Measurements from ENCODE around the gene RECK.

RECK gene

DNA sequence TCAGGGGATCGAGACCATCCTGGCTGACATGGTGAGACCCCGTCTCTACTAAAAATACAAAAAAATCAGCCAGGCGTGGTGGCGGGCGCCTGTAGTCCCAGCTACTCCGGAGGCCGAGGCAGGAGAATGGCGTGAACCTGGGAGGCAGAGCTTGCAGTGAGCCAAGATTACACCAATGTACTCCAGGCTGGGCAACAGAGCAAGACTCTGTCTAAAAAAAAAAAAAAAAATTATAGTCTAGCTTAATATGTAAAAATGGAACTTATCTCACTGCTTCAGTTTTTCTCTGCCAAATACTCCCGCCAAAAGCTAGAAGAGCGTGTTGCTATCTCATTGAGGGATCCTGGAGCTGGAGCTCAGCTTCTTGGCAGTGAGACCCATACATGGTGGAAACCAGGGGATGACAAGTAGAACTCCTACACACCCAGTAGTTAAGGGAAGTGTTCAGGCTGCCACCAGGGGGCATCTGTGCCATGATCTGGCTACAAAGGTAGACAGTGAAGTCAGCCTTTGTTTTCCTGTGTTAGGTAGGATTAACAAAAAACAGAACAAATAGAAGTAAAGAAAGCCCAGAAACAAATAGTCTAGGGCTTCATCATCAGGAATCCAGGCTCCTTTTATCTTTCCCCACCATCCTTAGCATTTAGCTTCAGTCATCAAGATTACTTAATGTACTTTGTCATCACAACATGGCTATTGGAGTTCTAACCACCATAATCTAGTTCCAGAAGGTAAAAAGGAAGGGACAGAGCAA, 66.2 kb downstream of the RECK start:
- H3K27me3 ChIP-seq: no peaks in the 10 kb centered on the region
- no peaks in the 10 kb centered on the region for H3K36me3 ChIP-seq
- H3K9me3 ChIP-seq: no peaks in the 10 kb centered on the region
- peak overlapping the region; percentile 56 for H3K27ac ChIP-seq
- peak; percentile 81 for TF ChIP-seq CTCF (IDR thresholded peaks at IDR 0.05)
- H3K4me3 ChIP-seq (ENCODE audit: low read depth in 1 of 2, low read length in 1 of 2): no peak overlapping the region
- H3K4me1 ChIP-seq (ENCODE audit: control insufficient read depth in 1 of 2, insufficient read depth in 1 of 2, low read depth in 1 of 2, low read length in 1 of 2): peaks cover 5 to 9% of the 10 kb centered on the region in 2 experiments

GRCh38 chr9:36109071-36109470, 72.4 kb downstream of the RECK start:
- no peaks in the 10 kb centered on the region for H3K27me3 ChIP-seq

DNA sequence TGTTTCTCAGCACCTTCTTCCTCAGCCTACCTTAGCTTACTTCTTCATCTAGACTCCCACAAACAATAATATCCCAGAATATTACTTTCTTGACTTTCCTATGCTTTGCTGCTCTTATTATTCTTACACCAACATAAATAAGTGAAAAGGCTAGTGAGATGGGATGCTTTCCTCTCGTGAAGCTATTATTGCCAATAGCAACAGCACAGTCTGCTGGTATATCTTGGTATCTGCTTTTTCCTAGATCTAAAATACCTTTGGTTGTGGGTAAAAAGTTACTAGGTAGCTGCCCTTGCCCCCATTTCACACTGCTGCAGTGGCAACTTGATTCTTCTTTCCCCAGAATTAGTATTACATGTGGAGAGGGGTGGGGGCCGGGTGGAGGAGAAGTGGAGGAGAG, 73.7 kb downstream of the RECK start:
- Histone ChIP-seq H3K9me3 (no peaks in the 10 kb centered on the region), H3K4me1 (ENCODE audit: control insufficient read depth in 1 of 2, insufficient read depth in 1 of 2, low read depth in 1 of 2, low read length in 1 of 2) (no peaks in the 10 kb centered on the region), H3K4me3 (ENCODE audit: low read depth in 1 of 2, low read length in 1 of 2) (no peak overlapping the region), H3K36me3 (no peaks in the 10 kb centered on the region), H3K27ac (no peak overlapping the region), H3K27me3 (no peaks in the 10 kb centered on the region)
- no peak for TF ChIP-seq CTCF (IDR thresholded peaks at IDR 0.05)

More at GRCh38 chr9:36109071-36109470, 72.4 kb downstream of the RECK start:
- no peak overlapping the region for H3K4me3 ChIP-seq (ENCODE audit: low read depth in 1 of 2, low read length in 1 of 2)
- TF ChIP-seq CTCF (IDR thresholded peaks at IDR 0.05): no peak
- no peaks in the 10 kb centered on the region for H3K36me3 ChIP-seq
- no peaks in the 10 kb centered on the region for H3K4me1 ChIP-seq (ENCODE audit: control insufficient read depth in 1 of 2, insufficient read depth in 1 of 2, low read depth in 1 of 2, low read length in 1 of 2)
- H3K27ac ChIP-seq: no peak overlapping the region
- no peaks in the 10 kb centered on the region for H3K9me3 ChIP-seq

- Histone ChIP-seq H3K27ac (no peak overlapping the region), H3K36me3 (no peaks in the 10 kb centered on the region), H3K4me3 (ENCODE audit: low read depth in 1 of 2, low read length in 1 of 2) (no peak overlapping the region), H3K9me3 (no peaks in the 10 kb centered on the region), H3K27me3 (no peaks in the 10 kb centered on the region), H3K4me1 (ENCODE audit: control insufficient read depth in 1 of 2, insufficient read depth in 1 of 2, low read depth in 1 of 2, low read length in 1 of 2) (no peaks in the 10 kb centered on the region)
- no peak for TF ChIP-seq CTCF (IDR thresholded peaks at IDR 0.05)
Measured at GRCh38 chr9:36112516-36112915, 75.8 kb downstream of the RECK start.

DNA sequence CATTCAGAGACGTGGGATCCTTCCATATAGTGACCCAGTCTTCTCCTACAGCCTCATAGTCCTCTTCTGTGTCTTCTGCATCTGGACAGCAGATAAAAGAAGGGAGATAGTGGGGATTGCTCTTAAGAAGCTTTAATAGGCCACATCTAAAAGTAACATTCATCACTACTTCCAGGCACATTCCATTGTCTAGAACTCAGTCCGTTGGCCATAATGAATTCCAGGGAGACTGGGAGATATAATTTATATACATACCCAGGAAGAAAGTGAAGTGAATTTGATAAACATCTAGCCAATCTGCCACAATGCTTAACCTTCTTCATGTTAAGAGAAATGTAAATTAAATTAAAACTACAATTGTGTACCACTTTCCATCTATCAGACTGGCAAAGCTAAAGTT, 77.3 kb downstream of the RECK start:
- Histone ChIP-seq H3K4me1 (ENCODE audit: control insufficient read depth in 1 of 2, insufficient read depth in 1 of 2, low read depth in 1 of 2, low read length in 1 of 2) (no peaks in the 10 kb centered on the region), H3K27ac (no peak overlapping the region), H3K4me3 (ENCODE audit: low read depth in 1 of 2, low read length in 1 of 2) (no peak overlapping the region), H3K9me3 (no peaks in the 10 kb centered on the region), H3K27me3 (no peaks in the 10 kb centered on the region), H3K36me3 (no peaks in the 10 kb centered on the region)
- TF ChIP-seq CTCF (IDR thresholded peaks at IDR 0.05): no peak

Measured in neutrophil (primary cell).